MCF 10A (cell line): Measurements from ENCODE around the gene TMEM255A. TPM values are rescaled to one million over a fixed set of nuclear protein-coding genes. Genes with fewer than 3 reads are reported as not detected.

ENCODE experiments used
- Bru-seq: library from RNA; stranded (reverse); fragments of 400-500 nt; gene quantifications from one replicate; lab custom pipeline; 2021; lab: Mats Ljungman, UMichigan
- BruChase-seq, 2 experiments: library from RNA; stranded (reverse); fragments of 400-500 nt; gene quantifications; one replicate each; lab custom pipeline; 2021; lab: Mats Ljungman, UMichigan
- BruUV-seq: library from RNA; stranded (reverse); fragments of 400-500 nt; replicated peaks from 2 replicates; lab custom pipeline; 2021; lab: Mats Ljungman, UMichigan
- CTCF ChIA-PET: fragments of 300-600 bp; sonication (Branson Sonifier 250); formaldehyde crosslinking; extraction: SDS; loops from one replicate; lab custom pipeline; 2021; ENCODE audit warnings: antibody characterized with exemption, inconsistent platforms; lab: Yijun Ruan, JAX
- POLR2A ChIA-PET: fragments of 300-600, 350-650 bp; sonication (Branson Sonifier 250); formaldehyde crosslinking; extraction: SDS; loops from one replicate; lab custom pipeline; 2020; ENCODE audit warnings: antibody characterized with exemption, inconsistent platforms; lab: Yijun Ruan, JAX
- DNase-seq: peaks from one replicate; pipeline ENCODE4 v3.0.0-alpha.2; 2018; ENCODE audit not compliant: unreplicated experiment
- H3K27ac Mint-ChIP-seq: one replicate; pipeline ENCODE4 v1.8.0; 2022; ENCODE audit warnings: mild to moderate bottlenecking, low read depth, mixed read lengths; ENCODE audit not compliant: unreplicated experiment
- H3K27me3 Mint-ChIP-seq: one replicate; pipeline ENCODE4 v1.8.0; 2022; ENCODE audit warnings: mixed read lengths; ENCODE audit not compliant: insufficient read depth, unreplicated experiment
- H3K36me3 Mint-ChIP-seq: one replicate; pipeline ENCODE4 v1.8.0; 2022; ENCODE audit warnings: mild to moderate bottlenecking, moderate library complexity, mixed read lengths; ENCODE audit not compliant: insufficient read depth, unreplicated experiment
- H3K4me1 Mint-ChIP-seq: one replicate; pipeline ENCODE4 v1.8.0; 2022; ENCODE audit warnings: mixed read lengths; ENCODE audit not compliant: insufficient read depth, unreplicated experiment
- H3K4me3 Mint-ChIP-seq: one replicate; pipeline ENCODE4 v1.8.0; 2022; ENCODE audit warnings: mild to moderate bottlenecking, moderate library complexity, mixed read lengths; ENCODE audit not compliant: unreplicated experiment
- H3K9me3 Mint-ChIP-seq: one replicate; pipeline ENCODE4 v1.8.0; 2022; ENCODE audit warnings: mixed read lengths; ENCODE audit not compliant: unreplicated experiment
- CTCF ChIP-seq: fragments of 200-600 bp; IDR thresholded peaks from one replicate; pipeline ENCODE4 v1.8.0; 2022; ENCODE audit warnings: antibody characterized with exemption, mild to moderate bottlenecking; ENCODE audit not compliant: unreplicated experiment
- intact Hi-C: fragments of 100-400 bp; cut with micrococcal nuclease; formaldehyde crosslinking; loops from 2 replicates; pipeline ENCODE4 v1.14.1; 2022
- long read RNA-seq: library from polyadenylated mRNA; stranded (forward); transcript quantifications from one replicate; pipeline ENCODE4 v2.0.0, GENCODE V29; 2022
- total RNA-seq: library from RNA; stranded (reverse); gene quantifications from 2 replicates; pipeline ENCODE4 v1.2.3, GENCODE V29; 2022

The TMEM255A gene
- total RNA-seq (not detected in 2 replicates), Bru-seq, nascent RNA (percentile 0 among the genes with signal in this experiment), BruChase-seq, experiment 1, labeled RNA remaining after a 6-hour chase (percentile 5 among the genes with signal in this experiment), BruChase-seq, experiment 2, labeled RNA remaining after a 2-hour chase (percentile 2 among the genes with signal in this experiment)
- long read RNA-seq: 0 reads

- no peak within 1 kb of the TSS for H3K27ac Mint-ChIP-seq
- H3K36me3 Mint-ChIP-seq: no peaks in the 10 kb centered on the region
- H3K4me1 Mint-ChIP-seq: no peaks in the 10 kb centered on the region
- no peaks in the 10 kb centered on the region for H3K9me3 Mint-ChIP-seq
- no TSS peak for BruUV-seq
- CTCF ChIA-PET: interaction anchor here (0.7 to 1.3 kb wide), 3 partner anchors 8 to 60 kb away, joined by 3 to 5 read pairs (median 3); no protein-coding TSS in a partner anchor
- POLR2A ChIA-PET: interaction anchor here (1.1 kb wide), 1 partner anchor 60 kb away, joined by 5 read pairs; no protein-coding TSS in a partner anchor
- peak within 1 kb of the TSS; percentile 73 for H3K4me3 Mint-ChIP-seq
- H3K27me3 Mint-ChIP-seq: peaks cover 25% of the 10 kb centered on the region
- TF ChIP-seq CTCF: no peak
- intact Hi-C loops: loop anchor here (10.0 kb wide), 1 partner anchor 144 kb away; no protein-coding TSS in a partner anchor
- DNase-seq: no peak
Measured at GRCh38 chrX:120310861-120311726, at the start of gene TMEM255A. Gene TMEM255A (minus strand): TSS chrX:120311461. CDS start chrX:120311309, 152 bp downstream.

GRCh38 chrX:120358737-120359456 is 47.6 kb upstream of the TMEM255A start:
- BruUV-seq: no TSS peak

GRCh38 chrX:120357186-120357585 is 45.9 kb upstream of the TMEM255A start:
- ChIA-PET CTCF (interaction anchor here (0.6 to 1.1 kb wide), 2 partner anchors 8 to 1758 kb away, joined by 3 read pairs; no protein-coding TSS in a partner anchor), POLR2A (no interaction called here)
- DNase-seq: no peak
- Mint-ChIP-seq H3K27ac (no peak overlapping the region), H3K4me3 (no peak overlapping the region), H3K36me3 (peaks cover 4% of the 10 kb centered on the region), H3K4me1 (no peaks in the 10 kb centered on the region), H3K9me3 (no peaks in the 10 kb centered on the region), H3K27me3 (peaks cover 23% of the 10 kb centered on the region)
- no peak for TF ChIP-seq CTCF
- no TSS peak for BruUV-seq
- intact Hi-C loops: no loop called here

More at GRCh38 chrX:120358737-120359456, 47.6 kb upstream of the TMEM255A start:
- DNase-seq: peak; percentile 72
- no peak for TF ChIP-seq CTCF
- intact Hi-C loops: no loop called here
- Mint-ChIP-seq H3K4me1 (no peaks in the 10 kb centered on the region), H3K4me3 (no peak overlapping the region), H3K27me3 (peaks cover 12% of the 10 kb centered on the region), H3K36me3 (peaks cover 4% of the 10 kb centered on the region), H3K27ac (no peak overlapping the region), H3K9me3 (no peaks in the 10 kb centered on the region)
- CTCF ChIA-PET: interaction anchor here (0.9 kb wide), 2 partner anchors 108 to 122 kb away, joined by 3 read pairs; no protein-coding TSS in a partner anchor
- POLR2A ChIA-PET: no interaction called here
